Ramos (cell line): Measurements from ENCODE around the gene MYLK.

Experiments used
- in situ Hi-C: fragments of 300-500 bp; cut with MboI; formaldehyde crosslinking; loops from one replicate; pipeline ENCODE4 v1.14.3; 2022; ENCODE audit warnings: low sequenced_read_pairs; ENCODE audit not compliant: unreplicated experiment

Gene MYLK

DNA sequence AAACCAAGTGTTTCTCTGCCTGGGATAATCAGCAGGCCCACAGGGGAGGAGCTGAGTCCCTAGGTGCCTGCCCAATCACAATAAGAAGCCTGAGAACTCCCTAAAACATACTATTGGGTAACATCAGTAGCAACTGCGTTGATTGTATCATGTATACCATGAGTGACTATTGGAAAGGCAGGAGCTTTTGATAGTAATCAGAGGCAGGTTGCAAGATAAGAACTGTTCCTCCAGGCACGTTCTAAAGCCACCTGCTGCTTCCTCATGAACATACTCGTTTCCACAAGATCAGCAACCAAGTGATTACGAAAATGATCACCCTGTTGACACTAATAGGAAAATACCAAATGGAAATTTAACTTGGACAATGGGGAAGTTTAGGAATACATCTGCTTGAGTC lies 6.7 kb downstream of the MYLK start:
- in situ Hi-C loops, result no loop called here

- in situ Hi-C loops, result no loop called here
These were observed 7.3 kb downstream of the MYLK start for GRCh38 chr3:123876858-123877257.

DNA sequence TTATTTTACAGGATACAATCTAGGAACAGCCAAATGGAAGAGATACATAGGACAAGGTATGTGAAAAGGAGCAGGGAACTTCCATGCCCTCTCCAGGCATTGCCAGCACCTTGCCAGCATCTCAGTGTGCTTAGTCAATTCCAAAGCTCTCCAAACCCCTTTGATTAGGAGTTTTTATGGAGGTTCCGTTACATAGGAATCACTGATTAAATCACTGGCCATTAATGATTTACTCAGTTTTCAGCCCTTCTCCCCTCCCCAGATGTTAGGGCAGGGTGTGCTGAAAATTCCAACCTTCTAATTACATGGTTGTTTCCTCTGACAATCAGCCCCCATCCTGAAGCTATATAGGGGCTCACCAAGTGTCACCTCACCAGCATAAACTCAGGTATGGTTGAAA lies 11.5 kb downstream of the MYLK start:
- in situ Hi-C loops, result no loop called here

DNA sequence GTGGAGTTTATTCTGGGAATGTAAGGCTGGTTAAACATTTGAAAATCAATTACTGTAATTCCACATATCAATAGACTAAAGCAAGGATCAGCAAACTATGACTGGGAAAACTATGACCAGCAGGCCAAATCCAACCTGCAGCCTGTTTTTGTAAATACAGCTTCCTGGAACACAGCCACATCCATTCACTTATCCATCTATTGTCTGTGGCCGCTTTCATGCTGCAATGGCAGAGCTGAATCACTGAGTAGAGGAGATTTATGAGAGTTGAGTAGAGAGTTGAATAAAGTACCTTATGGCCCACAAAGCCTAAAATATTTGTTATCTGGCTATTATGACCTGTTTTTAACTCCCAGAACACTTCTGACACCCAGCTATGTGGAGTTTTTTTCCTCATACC lies 12.2 kb downstream of the MYLK start:
- in situ Hi-C loops, result no loop called here

GRCh38 chr3:123870033-123870432 lies 14.1 kb downstream of the MYLK start:
- in situ Hi-C loops, result no loop called here

GRCh38 chr3:123869165-123869564 lies 15.0 kb downstream of the MYLK start:
- in situ Hi-C loops, result no loop called here

GRCh38 chr3:123864706-123865105 lies 19.4 kb downstream of the MYLK start:
- in situ Hi-C loops, result no loop called here

DNA sequence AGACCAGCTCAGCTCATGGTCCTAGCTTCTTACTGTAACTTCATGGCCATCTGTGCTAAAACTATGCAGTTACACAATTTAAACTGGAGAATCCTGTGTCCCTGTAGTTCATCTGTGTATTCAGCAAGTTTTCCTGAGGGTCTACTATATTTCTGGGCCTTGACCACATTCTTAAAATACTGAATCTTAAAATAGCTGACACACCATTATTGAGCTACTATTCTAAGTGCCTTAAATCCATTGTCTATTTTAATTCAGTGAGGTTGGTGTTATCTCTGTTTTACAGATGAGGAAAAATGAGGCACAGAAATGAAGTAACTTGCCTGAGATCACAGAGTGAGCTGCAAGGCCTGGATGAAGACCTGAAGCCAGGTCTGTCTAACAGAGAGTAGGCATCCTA lies 22.0 kb downstream of the MYLK start:
- in situ Hi-C loops, result no loop called here

GRCh38 chr3:123861081-123861836 lies 22.9 kb downstream of the MYLK start:
- in situ Hi-C loops, result no loop called here

DNA sequence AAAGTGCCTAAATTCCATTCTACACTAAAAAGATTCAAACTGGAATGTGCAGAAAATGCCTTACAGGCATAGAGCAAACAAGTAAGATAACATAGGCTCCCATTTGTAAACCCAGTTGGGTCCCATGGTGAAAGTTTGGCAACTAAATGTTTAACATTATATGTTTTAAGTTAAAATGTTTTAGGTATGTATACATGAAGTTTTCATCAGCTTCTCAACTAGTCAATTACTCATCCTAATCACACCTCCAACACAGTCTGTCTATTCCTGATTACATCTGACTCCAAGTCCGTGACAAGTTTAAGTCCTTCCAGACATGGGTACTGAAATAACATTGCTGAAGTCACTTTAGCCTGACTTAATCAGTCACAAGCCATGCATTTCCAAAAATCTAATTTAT lies 25.0 kb downstream of the MYLK start:
- in situ Hi-C loops, result no loop called here

DNA sequence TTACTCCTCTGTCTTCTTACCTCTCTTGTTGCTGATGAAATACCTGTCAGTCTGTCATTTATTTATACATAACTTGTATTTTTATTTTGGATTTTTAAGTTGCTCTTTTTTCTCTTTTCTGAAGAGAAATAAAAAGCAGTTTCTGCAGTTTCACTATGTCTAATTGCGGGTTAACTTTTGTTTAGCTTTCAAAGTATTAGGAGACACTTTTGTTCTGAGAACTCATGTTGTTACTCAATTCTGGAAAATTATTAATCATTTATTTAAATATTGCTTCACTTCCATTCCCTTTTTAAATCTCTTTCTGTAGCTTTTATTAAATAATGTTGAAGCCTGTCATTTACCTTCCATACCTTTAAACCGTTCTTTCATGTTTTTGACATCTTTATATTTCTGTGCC lies 29.2 kb downstream of the MYLK start:
- in situ Hi-C loops, result no loop called here

GRCh38 chr3:123853686-123854372 lies 30.3 kb downstream of the MYLK start:
- in situ Hi-C loops, result no loop called here

GRCh38 chr3:123847209-123847608 lies 36.9 kb downstream of the MYLK start:
- in situ Hi-C loops, result no loop called here

DNA sequence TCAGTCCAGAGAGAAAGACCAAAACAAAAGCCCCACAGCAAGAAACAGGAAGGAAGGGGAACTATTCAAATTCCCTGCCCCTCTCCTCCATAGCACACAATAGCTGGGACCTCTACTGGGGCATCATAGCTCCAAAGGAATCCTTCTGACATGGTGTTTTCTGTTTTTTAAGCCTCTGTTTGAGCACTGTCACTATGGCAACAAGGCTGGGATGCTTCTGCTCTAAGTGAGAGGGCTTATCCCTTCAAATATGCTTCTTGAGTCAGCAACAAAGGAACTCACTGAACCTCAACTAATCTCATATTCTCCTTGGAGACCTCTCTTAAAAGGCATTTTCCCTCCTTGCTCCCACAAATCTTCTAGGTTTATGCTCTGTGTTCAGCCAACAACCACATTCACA lies 40.5 kb downstream of the MYLK start:
- in situ Hi-C loops, result no loop called here

DNA sequence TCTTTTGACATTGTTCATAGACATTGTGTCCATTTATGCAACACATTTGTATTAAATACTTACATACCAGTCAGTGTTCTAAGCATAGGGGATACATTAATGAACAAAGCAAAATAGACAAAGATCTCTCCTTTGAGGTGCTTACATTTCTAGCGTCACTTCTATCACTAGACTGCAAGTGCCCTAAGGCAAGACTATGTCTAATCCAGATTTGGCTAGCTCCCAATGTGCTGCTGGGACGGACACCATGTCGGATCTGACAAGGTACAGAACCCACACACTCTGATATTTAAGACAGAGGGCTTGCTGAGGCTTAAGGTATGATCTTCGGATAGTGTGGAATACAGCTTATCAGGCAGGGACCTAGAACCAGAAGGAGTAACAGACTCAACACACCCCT lies 41.4 kb downstream of the MYLK start:
- in situ Hi-C loops, result no loop called here

- in situ Hi-C loops, result no loop called here
These were observed 42.5 kb downstream of the MYLK start for GRCh38 chr3:123841476-123842238.

DNA sequence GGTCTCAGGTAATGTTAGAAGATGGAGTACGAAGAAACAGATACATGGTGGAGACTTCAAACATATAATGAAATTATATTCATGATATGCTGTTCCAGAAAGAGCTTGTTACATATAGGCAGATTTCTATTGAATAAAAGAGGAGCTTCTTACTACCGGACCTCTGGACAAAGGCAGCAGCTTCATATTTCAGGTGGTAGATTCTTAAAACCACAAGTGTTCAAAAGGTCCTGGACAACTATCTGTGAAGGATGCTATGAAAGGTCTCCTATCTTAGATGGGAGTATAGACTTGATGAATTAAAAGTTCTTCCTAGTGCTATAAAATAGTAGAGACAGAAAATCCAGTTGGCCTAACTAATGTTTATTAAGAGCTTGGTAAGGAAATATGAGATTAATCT lies 43.2 kb downstream of the MYLK start:
- in situ Hi-C loops, result no loop called here

DNA sequence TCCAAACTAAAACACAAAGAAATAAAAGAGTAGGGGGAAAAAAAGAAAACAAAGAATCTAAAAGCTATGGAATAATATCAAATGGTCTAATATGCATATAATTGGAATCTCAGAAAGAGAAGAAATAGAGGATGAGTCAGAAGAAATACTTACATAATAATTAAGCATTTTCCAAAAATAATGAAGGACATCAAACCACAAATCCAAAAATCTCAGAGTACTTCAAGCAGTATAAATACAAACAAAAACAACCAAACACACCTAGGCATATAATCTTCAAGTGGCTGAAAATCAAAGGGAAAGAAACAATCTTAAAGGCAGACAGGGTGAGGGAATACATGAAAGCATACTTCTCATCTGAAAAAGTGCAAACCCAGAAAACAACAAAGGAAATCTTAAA lies 46.3 kb downstream of the MYLK start:
- in situ Hi-C loops, result no loop called here

DNA sequence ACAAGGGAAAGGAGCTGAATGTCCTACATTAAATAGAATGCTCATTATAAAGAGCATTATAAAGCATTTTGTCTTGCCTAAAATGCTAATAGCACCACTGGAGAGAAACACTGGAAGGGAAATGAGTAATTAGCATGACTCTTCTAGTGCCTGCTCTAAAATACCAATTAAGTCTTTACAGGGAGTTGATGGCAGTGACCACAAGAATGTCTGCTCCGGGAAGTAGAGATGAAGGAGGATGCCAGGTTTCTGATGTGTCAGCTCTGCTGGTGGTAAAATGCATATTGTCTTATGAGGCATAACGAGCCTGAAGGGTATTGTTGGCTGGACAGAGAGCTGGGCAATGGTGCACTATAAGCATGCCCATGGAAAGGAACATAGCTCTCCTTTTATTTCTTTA lies 49.5 kb downstream of the MYLK start:
- in situ Hi-C loops, result no loop called here

DNA sequence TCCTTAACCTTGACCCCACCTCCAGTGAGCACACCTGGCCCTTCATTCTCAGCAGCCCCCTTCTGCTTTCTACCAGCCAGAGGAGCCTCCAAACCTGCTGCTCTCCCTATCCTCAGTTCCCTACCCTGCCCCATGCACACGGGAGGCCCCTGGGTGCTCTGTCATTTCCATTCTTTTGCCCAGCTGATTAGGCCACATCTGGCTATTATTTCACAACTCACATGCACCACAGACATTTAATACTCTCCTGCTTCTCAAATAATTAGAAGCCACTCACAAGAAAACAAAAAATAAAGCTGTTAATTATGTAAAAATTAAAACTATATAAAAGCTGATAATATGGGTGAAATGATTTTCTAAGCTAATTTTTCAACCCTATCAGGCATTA lies 50.7 kb downstream of the MYLK start:
- in situ Hi-C loops, result no loop called here

DNA sequence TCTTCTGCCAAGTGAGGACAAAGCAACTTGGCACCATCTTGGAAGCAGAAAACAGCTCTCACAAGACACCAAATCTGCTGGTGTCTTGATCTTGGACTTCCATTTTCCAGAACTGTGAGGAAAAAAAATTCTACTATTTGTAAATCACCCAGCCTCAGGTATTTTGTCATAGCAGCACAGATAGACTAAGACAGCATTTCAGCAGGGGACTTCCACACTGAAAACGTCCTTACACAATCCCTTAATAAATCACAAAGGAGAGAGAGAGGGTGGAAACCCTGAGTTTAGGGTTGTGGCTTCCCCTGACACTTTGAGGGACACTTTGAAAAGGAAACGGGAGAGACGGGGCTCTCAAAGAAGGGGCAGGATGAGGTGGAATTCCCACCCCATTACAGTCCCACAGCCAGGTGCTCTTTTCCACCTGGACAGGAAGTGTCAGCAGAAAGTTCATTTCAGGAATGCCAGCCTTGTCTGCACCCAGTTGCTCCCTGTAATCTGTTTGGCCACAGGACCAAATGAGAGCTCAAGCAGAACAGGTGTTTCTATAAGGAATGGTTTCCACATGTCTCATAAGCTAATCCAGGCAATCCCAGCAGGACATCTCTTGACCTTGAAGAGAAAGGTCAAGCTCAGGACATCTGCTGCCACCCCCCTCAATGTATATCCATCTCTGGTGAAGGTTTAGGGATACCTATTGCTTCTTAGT lies 51.3 kb downstream of the MYLK start:
- in situ Hi-C loops, result no loop called here
